MCF 10A (cell line): ENCODE data around the gene DBNL. TPM values are rescaled to one million over a fixed set of nuclear protein-coding genes. Genes with fewer than 3 reads are reported as not detected.

ENCODE experiments used
- BruUV-seq: library from RNA; stranded (reverse); fragments of 400-500 nt; replicated peaks from 2 replicates; lab custom pipeline; 2021; lab: Mats Ljungman, UMichigan
- CTCF ChIA-PET: fragments of 300-600 bp; sonication (Branson Sonifier 250); formaldehyde crosslinking; extraction: SDS; loops from one replicate; lab custom pipeline; 2021; ENCODE audit warnings: antibody characterized with exemption, inconsistent platforms; lab: Yijun Ruan, JAX
- POLR2A ChIA-PET: fragments of 300-600, 350-650 bp; sonication (Branson Sonifier 250); formaldehyde crosslinking; extraction: SDS; loops from one replicate; lab custom pipeline; 2020; ENCODE audit warnings: antibody characterized with exemption, inconsistent platforms; lab: Yijun Ruan, JAX
- DNase-seq: peaks from one replicate; pipeline ENCODE4 v3.0.0-alpha.2; 2018; ENCODE audit not compliant: unreplicated experiment
- H3K27ac Mint-ChIP-seq: one replicate; pipeline ENCODE4 v1.8.0; 2022; ENCODE audit warnings: mild to moderate bottlenecking, low read depth, mixed read lengths; ENCODE audit not compliant: unreplicated experiment
- H3K27me3 Mint-ChIP-seq: one replicate; pipeline ENCODE4 v1.8.0; 2022; ENCODE audit warnings: mixed read lengths; ENCODE audit not compliant: insufficient read depth, unreplicated experiment
- H3K36me3 Mint-ChIP-seq: one replicate; pipeline ENCODE4 v1.8.0; 2022; ENCODE audit warnings: mild to moderate bottlenecking, moderate library complexity, mixed read lengths; ENCODE audit not compliant: insufficient read depth, unreplicated experiment
- H3K4me1 Mint-ChIP-seq: one replicate; pipeline ENCODE4 v1.8.0; 2022; ENCODE audit warnings: mixed read lengths; ENCODE audit not compliant: insufficient read depth, unreplicated experiment
- H3K4me3 Mint-ChIP-seq: one replicate; pipeline ENCODE4 v1.8.0; 2022; ENCODE audit warnings: mild to moderate bottlenecking, moderate library complexity, mixed read lengths; ENCODE audit not compliant: unreplicated experiment
- H3K9me3 Mint-ChIP-seq: one replicate; pipeline ENCODE4 v1.8.0; 2022; ENCODE audit warnings: mixed read lengths; ENCODE audit not compliant: unreplicated experiment
- intact Hi-C: fragments of 100-400 bp; cut with micrococcal nuclease; formaldehyde crosslinking; loops from 2 replicates; pipeline ENCODE4 v1.14.1; 2022
- total RNA-seq: library from RNA; stranded (reverse); gene quantifications from 2 replicates; pipeline ENCODE4 v1.2.3, GENCODE V29; 2022
- TF ChIP-seq, protein P1 (sequence below): fragments of 200-600 bp; IDR thresholded peaks from one replicate; pipeline ENCODE4 v1.8.0; 2022; ENCODE audit warnings: antibody characterized with exemption, mild to moderate bottlenecking; ENCODE audit not compliant: unreplicated experiment

Gene DBNL
- total RNA-seq, 1 experiment from 2014 or later, result 49.7 TPM

DNA sequence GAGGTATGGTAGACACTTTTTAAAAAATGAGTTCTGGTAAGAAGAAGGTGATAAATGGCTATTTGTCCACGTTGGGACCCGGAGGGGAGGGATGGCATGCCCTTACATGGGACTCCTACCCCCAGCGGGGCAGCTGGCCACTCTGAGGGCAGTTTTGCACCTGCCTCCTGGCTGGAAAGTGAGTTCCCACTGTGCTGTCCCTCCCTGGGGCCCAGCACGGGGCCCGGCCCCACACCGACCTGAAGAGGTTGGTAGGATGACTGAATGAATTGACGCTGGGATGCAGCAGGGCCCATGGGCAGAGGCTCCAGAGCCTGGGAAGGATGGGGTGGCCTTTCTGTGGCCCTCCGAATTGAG, 59.0 kb downstream of the DBNL start:
- Mint-ChIP-seq H3K27me3 (no peaks in the 10 kb centered on the region), H3K36me3 (no peaks in the 10 kb centered on the region), H3K4me3 (no peak overlapping the region), H3K4me1 (peaks cover 25% of the 10 kb centered on the region), H3K9me3 (no peaks in the 10 kb centered on the region), H3K27ac (no peak overlapping the region)
- TF ChIP-seq, protein P1, sequence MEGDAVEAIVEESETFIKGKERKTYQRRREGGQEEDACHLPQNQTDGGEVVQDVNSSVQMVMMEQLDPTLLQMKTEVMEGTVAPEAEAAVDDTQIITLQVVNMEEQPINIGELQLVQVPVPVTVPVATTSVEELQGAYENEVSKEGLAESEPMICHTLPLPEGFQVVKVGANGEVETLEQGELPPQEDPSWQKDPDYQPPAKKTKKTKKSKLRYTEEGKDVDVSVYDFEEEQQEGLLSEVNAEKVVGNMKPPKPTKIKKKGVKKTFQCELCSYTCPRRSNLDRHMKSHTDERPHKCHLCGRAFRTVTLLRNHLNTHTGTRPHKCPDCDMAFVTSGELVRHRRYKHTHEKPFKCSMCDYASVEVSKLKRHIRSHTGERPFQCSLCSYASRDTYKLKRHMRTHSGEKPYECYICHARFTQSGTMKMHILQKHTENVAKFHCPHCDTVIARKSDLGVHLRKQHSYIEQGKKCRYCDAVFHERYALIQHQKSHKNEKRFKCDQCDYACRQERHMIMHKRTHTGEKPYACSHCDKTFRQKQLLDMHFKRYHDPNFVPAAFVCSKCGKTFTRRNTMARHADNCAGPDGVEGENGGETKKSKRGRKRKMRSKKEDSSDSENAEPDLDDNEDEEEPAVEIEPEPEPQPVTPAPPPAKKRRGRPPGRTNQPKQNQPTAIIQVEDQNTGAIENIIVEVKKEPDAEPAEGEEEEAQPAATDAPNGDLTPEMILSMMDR, result no peak
- intact Hi-C loops, result no loop called here
- BruUV-seq, result no TSS peak
- DNase-seq, result no peak
- ChIA-PET POLR2A (no interaction called here), CTCF (no interaction called here)

- Mint-ChIP-seq H3K36me3 (no peaks in the 10 kb centered on the region), H3K4me3 (no peak within 1 kb of the TSS), H3K27me3 (no peaks in the 10 kb centered on the region), H3K9me3 (no peaks in the 10 kb centered on the region), H3K4me1 (peaks cover 25% of the 10 kb centered on the region), H3K27ac (no peak within 1 kb of the TSS)
- BruUV-seq, result no TSS peak
- TF ChIP-seq, protein P1, result no peak
- CTCF ChIA-PET, result no interaction called here
- POLR2A ChIA-PET, result no interaction called here
- intact Hi-C loops, result no loop called here
- DNase-seq, result no peak
These were observed 59.7 kb downstream of the DBNL start, which contains the start of gene AEBP1 for GRCh38 chr7:44103923-44104859. AEBP1 (plus strand) TSS chr7:44104345; CDS start chr7:44104666, 321 bp downstream.

- H3K4me3 Mint-ChIP-seq, result no peak overlapping the region
- ChIA-PET POLR2A (no interaction called here), CTCF (no interaction called here)
- no peaks in the 10 kb centered on the region for H3K9me3 Mint-ChIP-seq
- DNase-seq, result peak; percentile 21
- no peak overlapping the region for H3K27ac Mint-ChIP-seq
- no TSS peak for BruUV-seq
- TF ChIP-seq, protein P1, result no peak
- H3K4me1 Mint-ChIP-seq, result peaks cover 24% of the 10 kb centered on the region
- intact Hi-C loops, result no loop called here
- H3K27me3 Mint-ChIP-seq, result no peaks in the 10 kb centered on the region
- H3K36me3 Mint-ChIP-seq, result no peaks in the 10 kb centered on the region
These were observed 60.6 kb downstream of the DBNL start for GRCh38 chr7:44104860-44105771.

DNA sequence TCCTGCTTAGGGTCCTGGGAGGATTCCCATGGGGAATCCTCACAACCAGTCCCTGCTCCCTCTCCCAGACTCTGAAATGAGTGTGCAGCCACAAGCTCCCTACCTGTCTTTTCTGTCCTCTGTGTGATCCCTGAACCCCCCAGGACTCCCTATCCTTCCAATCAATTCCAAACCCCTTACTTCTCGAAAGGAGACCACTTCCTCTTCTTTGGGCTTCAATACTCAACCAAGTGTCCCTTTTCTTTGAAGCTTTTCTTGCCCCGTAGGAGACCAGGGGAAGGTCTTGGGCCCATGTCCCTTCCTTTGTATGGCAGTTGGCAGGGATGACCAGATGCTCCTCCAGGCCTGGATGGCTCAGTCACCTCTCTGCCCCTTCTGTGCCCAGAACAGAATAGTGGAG, 61.3 kb downstream of the DBNL start:
- Mint-ChIP-seq H3K4me3 (no peak overlapping the region), H3K27ac (no peak overlapping the region), H3K9me3 (no peaks in the 10 kb centered on the region), H3K36me3 (no peaks in the 10 kb centered on the region), H3K4me1 (peaks cover 20% of the 10 kb centered on the region), H3K27me3 (no peaks in the 10 kb centered on the region)
- CTCF ChIA-PET, result no interaction called here
- TF ChIP-seq, protein P1, result no peak
- BruUV-seq, result no TSS peak
- POLR2A ChIA-PET, result no interaction called here
- intact Hi-C loops, result no loop called here
- DNase-seq, result no peak
